Effector memory CD8-positive, alpha-beta T cell (primary cell): ENCODE data around the gene CLDN9.

Source experiments
- ATAC-seq: fragments of 150-1000 bp; cut with Tn5 transposase; replicated peaks from 2 replicates; pipeline ENCODE4 v1.10.0; 2021; ENCODE audit warnings: mild to moderate bottlenecking, moderate library complexity
- DNase-seq, 3 experiments: peaks; one replicate each; pipeline ENCODE4 v3.0.0; 2021
- H3K27ac Mint-ChIP-seq, 2 donors: one replicate each; pipeline ENCODE4 v1.8.0; 2022; ENCODE audit warnings: mild to moderate bottlenecking in 2 of 2, mixed read lengths in 2 of 2, moderate library complexity in 2 of 2
- H3K27me3 Mint-ChIP-seq, 2 donors: one replicate each; pipeline ENCODE4 v1.8.0; 2022; ENCODE audit warnings: mixed read lengths in 2 of 2
- H3K36me3 Mint-ChIP-seq: one replicate; pipeline ENCODE4 v1.8.0; 2022; ENCODE audit warnings: mild to moderate bottlenecking, moderate library complexity, mixed read lengths; ENCODE audit not compliant: insufficient read depth
- H3K4me1 Mint-ChIP-seq, 2 donors: one replicate each; pipeline ENCODE4 v1.8.0; 2022; ENCODE audit warnings: low read depth in 2 of 2, mixed read lengths in 2 of 2
- H3K4me3 Mint-ChIP-seq, 2 donors: one replicate each; pipeline ENCODE4 v1.8.0; 2022; ENCODE audit warnings: mild to moderate bottlenecking in 2 of 2, mixed read lengths in 2 of 2, moderate library complexity in 2 of 2
- H3K9me3 Mint-ChIP-seq, 2 donors: one replicate each; pipeline ENCODE4 v1.8.0; 2022; ENCODE audit warnings: mixed read lengths in 2 of 2

The CLDN9 gene

GRCh38 chr16:2969545-2970521 lies 42.9 kb upstream of the CLDN9 start:
- Mint-ChIP-seq H3K4me1 (peaks cover 5 to 17% of the 10 kb centered on the region in 2 donors), H3K4me3 (peak overlapping the region; percentile 49 to 62), H3K27ac (no peak overlapping the region), H3K27me3 (peaks cover 9 to 29% of the 10 kb centered on the region in 2 donors), H3K36me3 (peaks cover 4% of the 10 kb centered on the region), H3K9me3 (no peaks in the 10 kb centered on the region)
- ATAC-seq (peak; percentile 71), DNase-seq (peak; percentile 50 to 62 (median 62))

- ATAC-seq (no peak), DNase-seq (no peak)
- Mint-ChIP-seq H3K27me3 (peaks cover 9 to 29% of the 10 kb centered on the region in 2 donors), H3K9me3 (no peaks in the 10 kb centered on the region), H3K4me3 (peak overlapping the region; percentile 49 to 62), H3K27ac (peak overlapping the region in 1 of 2 donors; percentile 15), H3K4me1 (peaks cover 5 to 13% of the 10 kb centered on the region in 2 donors), H3K36me3 (peaks cover 4% of the 10 kb centered on the region)
Observed at GRCh38 chr16:2970563-2970962, 42.2 kb upstream of the CLDN9 start.

GRCh38 chr16:2971134-2971984 lies 41.4 kb upstream of the CLDN9 start:
- no peaks in the 10 kb centered on the region for H3K9me3 Mint-ChIP-seq
- H3K36me3 Mint-ChIP-seq = peaks cover 4% of the 10 kb centered on the region
- H3K4me1 Mint-ChIP-seq = peaks cover 5 to 13% of the 10 kb centered on the region in 2 donors
- peak overlapping the region in 1 of 2 donors; percentile 62 for H3K4me3 Mint-ChIP-seq
- peak overlapping the region in 1 of 2 donors; percentile 15 for H3K27ac Mint-ChIP-seq
- DNase-seq (no peak), ATAC-seq (no peak)
- peaks cover 9 to 29% of the 10 kb centered on the region in 2 donors for H3K27me3 Mint-ChIP-seq

GRCh38 chr16:2971985-2972784 lies 40.5 kb upstream of the CLDN9 start:
- Mint-ChIP-seq H3K27ac (no peak overlapping the region), H3K36me3 (peaks cover 4% of the 10 kb centered on the region), H3K4me1 (peaks cover 5 to 13% of the 10 kb centered on the region in 2 donors), H3K9me3 (no peaks in the 10 kb centered on the region), H3K4me3 (peak overlapping the region in 1 of 2 donors; percentile 46), H3K27me3 (peaks cover 9 to 29% of the 10 kb centered on the region in 2 donors)
- DNase-seq (no peak), ATAC-seq (no peak)

- Mint-ChIP-seq H3K27ac (no peak overlapping the region), H3K4me1 (peaks cover 2 to 10% of the 10 kb centered on the region in 2 donors), H3K4me3 (no peak overlapping the region), H3K27me3 (peaks cover 5 to 22% of the 10 kb centered on the region in 2 donors), H3K36me3 (peaks cover 4% of the 10 kb centered on the region), H3K9me3 (no peaks in the 10 kb centered on the region)
- DNase-seq (no peak), ATAC-seq (no peak)
Observed at GRCh38 chr16:2973093-2973492, 39.6 kb upstream of the CLDN9 start.

GRCh38 chr16:2973605-2974318 lies 39.0 kb upstream of the CLDN9 start:
- H3K9me3 Mint-ChIP-seq = no peaks in the 10 kb centered on the region
- H3K4me1 Mint-ChIP-seq = peaks cover 0 to 3% of the 10 kb centered on the region in 2 donors
- H3K27me3 Mint-ChIP-seq = peaks cover 0 to 16% of the 10 kb centered on the region in 2 donors
- H3K27ac Mint-ChIP-seq = no peak overlapping the region
- peaks cover 4% of the 10 kb centered on the region for H3K36me3 Mint-ChIP-seq
- no peak overlapping the region for H3K4me3 Mint-ChIP-seq
- no peak for DNase-seq
- no peak for ATAC-seq

GRCh38 chr16:2974319-2975056 lies 38.2 kb upstream of the CLDN9 start:
- Mint-ChIP-seq H3K4me1 (peaks cover 0 to 2% of the 10 kb centered on the region in 2 donors), H3K9me3 (no peaks in the 10 kb centered on the region), H3K36me3 (peaks cover 4% of the 10 kb centered on the region), H3K27ac (no peak overlapping the region), H3K4me3 (no peak overlapping the region), H3K27me3 (peaks cover 0 to 16% of the 10 kb centered on the region in 2 donors)
- DNase-seq (no peak), ATAC-seq (no peak)

- DNase-seq (no peak), ATAC-seq (no peak)
- Mint-ChIP-seq H3K4me3 (no peak overlapping the region), H3K27ac (no peak overlapping the region), H3K9me3 (no peaks in the 10 kb centered on the region), H3K36me3 (peaks cover 4% of the 10 kb centered on the region), H3K4me1 (peaks cover 0 to 4% of the 10 kb centered on the region in 2 donors), H3K27me3 (peaks cover 0 to 16% of the 10 kb centered on the region in 2 donors)
Observed at GRCh38 chr16:2975161-2975795, 37.4 kb upstream of the CLDN9 start.

- DNase-seq = no peak
- peaks cover 2 to 8% of the 10 kb centered on the region in 2 donors for H3K4me1 Mint-ChIP-seq
- no peaks in the 10 kb centered on the region for H3K9me3 Mint-ChIP-seq
- no peak overlapping the region for H3K27ac Mint-ChIP-seq
- H3K4me3 Mint-ChIP-seq = no peak overlapping the region
- ATAC-seq = no peak
- peaks cover 0 to 10% of the 10 kb centered on the region in 2 donors for H3K27me3 Mint-ChIP-seq
- peaks cover 4% of the 10 kb centered on the region for H3K36me3 Mint-ChIP-seq
Observed at GRCh38 chr16:2976201-2976600, 36.5 kb upstream of the CLDN9 start.

GRCh38 chr16:2976673-2977072 lies 36.0 kb upstream of the CLDN9 start:
- Mint-ChIP-seq H3K36me3 (peaks cover 4% of the 10 kb centered on the region), H3K9me3 (no peaks in the 10 kb centered on the region), H3K27me3 (peaks cover 0 to 8% of the 10 kb centered on the region in 2 donors), H3K4me1 (peaks cover 5 to 10% of the 10 kb centered on the region in 2 donors), H3K4me3 (no peak overlapping the region), H3K27ac (no peak overlapping the region)
- DNase-seq (no peak), ATAC-seq (no peak)

GRCh38 chr16:2977440-2977839 lies 35.3 kb upstream of the CLDN9 start:
- Mint-ChIP-seq H3K27me3 (peaks cover 0 to 1% of the 10 kb centered on the region in 2 donors), H3K9me3 (no peaks in the 10 kb centered on the region), H3K36me3 (peaks cover 4% of the 10 kb centered on the region), H3K4me3 (no peak overlapping the region), H3K4me1 (peaks cover 8 to 11% of the 10 kb centered on the region in 2 donors), H3K27ac (no peak overlapping the region)
- DNase-seq = no peak
- no peak for ATAC-seq
